Heart left ventricle (tissue), 16 donors: ENCODE measurements around the gene PCDHGA11. TPM values are rescaled to one million over a fixed set of nuclear protein-coding genes. Genes with fewer than 3 reads are reported as not detected.
A peak's percentile ranks its signal among the peaks of the same experiment; 100 is the strongest.
"Not testable (repeated sequence)": the region's sequence is repeated elsewhere in the genome, so short reads cannot be mapped to it uniquely, and the experiment has no call there.

Experiments
- ATAC-seq, 4 donors: fragments of 200-7000 bp; cut with Tn5 transposase; one replicate each; pipeline ENCODE4 v1.9.1; 2020 to 2022; ENCODE audit warnings: moderate library complexity in 4 of 4, mild to moderate bottlenecking in 3 of 4, moderate number of reproducible peaks in 1 of 4
- DNase-seq, 5 donors: peaks; one replicate each; pipeline ENCODE4 v3.0.0-alpha.2; 2020
- H3K27ac ChIP-seq, 12 donors: fragments of 200-600 bp; sonication (generic) in 4 of 12; one replicate each; pipeline versions ENCODE4 v1.5.0 to v1.8.0; 2016 to 2022; ENCODE audit warnings: mild to moderate bottlenecking in 2 of 12
- H3K27me3 ChIP-seq, 9 donors: fragments of 200-600 bp; sonication (generic) in 2 of 9; one replicate each; pipeline versions ENCODE4 v1.5.1 to v1.8.0; 2016 to 2022; ENCODE audit warnings: mild to moderate bottlenecking in 3 of 9
- H3K36me3 ChIP-seq, 9 donors: fragments of 200-600 bp; sonication (generic) in 2 of 9; one replicate each; pipeline versions ENCODE4 v1.5.0 to v1.8.0; 2018 to 2022; ENCODE audit warnings: mild to moderate bottlenecking in 2 of 9
- H3K4me1 ChIP-seq, 12 donors: fragments of 200-600 bp; sonication (generic) in 4 of 12; one replicate each; pipeline versions ENCODE4 v1.5.0 to v1.8.0; 2016 to 2022; ENCODE audit warnings: mild to moderate bottlenecking in 3 of 12
- H3K4me3 ChIP-seq, 12 donors: fragments of 200-600 bp; sonication (generic) in 4 of 12; one replicate each; pipeline versions ENCODE4 v1.5.0 to v1.8.0; 2017 to 2022; ENCODE audit warnings: mild to moderate bottlenecking in 9 of 12, moderate library complexity in 4 of 12
- H3K9me3 ChIP-seq, 12 donors: fragments of 200-600 bp; sonication (generic) in 4 of 12; one replicate each; pipeline versions ENCODE4 v1.5.0 to v1.8.0; 2016 to 2022; ENCODE audit warnings: mild to moderate bottlenecking in 1 of 12
- POLR2A ChIP-seq, 2 donors: fragments of 450-650 bp; IDR thresholded peaks; one replicate each; pipeline ENCODE4 v1.6.1; 2017; ENCODE audit warnings: antibody characterized with exemption in 2 of 2, mild to moderate bottlenecking in 2 of 2, moderate library complexity in 2 of 2
- WGBS, 4 donors: extraction: QIAGEN DNeasy Blood & Tissue Kit in 2 of 4; methylation state at CpG; one replicate each; pipeline versions ENCODE4 v1.1.5 to v1.1.7; 2013 to 2018; 5-methylcytosine and 5-hydroxymethylcytosine counted together
- intact Hi-C, 10 donors: fragments of 100-400 bp; cut with DNase I; formaldehyde crosslinking; loops; one replicate each; pipeline versions ENCODE4 v1.11.1 to v1.14.2; 2022
- polyA plus RNA-seq, 2 donors: library from polyadenylated mRNA; stranded (reverse); fragments of 200-250 nt; gene quantifications; one replicate each; pipeline ENCODE4 v1.2.3, GENCODE V29; 2013
- total RNA-seq, 9 donors: library from RNA; depleted of rRNA in 2 of 9; stranded (reverse); fragments of >200 nt in 2 of 9; fragmentation: NEBNext Ultra II Directional in 3 of 9; extraction: Animal tissue kit (Norgen Biotek cat#: 25700) in 3 of 9; gene quantifications; one replicate each; pipeline versions ENCODE4 v1.1.0 to v1.2.4, GENCODE V29; 2016 to 2023
- TF ChIP-seq, protein P1 (sequence below), 12 donors: fragments of 200-600 bp; sonication (generic) in 4 of 12; IDR thresholded peaks; one replicate each; pipeline versions ENCODE4 v1.5.0 to v1.8.0; 2018 to 2022; ENCODE audit warnings: antibody characterized with exemption in 12 of 12, mild to moderate bottlenecking in 5 of 12
- donor health status: ischemic (EF 13 %, LVEDD 7.1; RV severe dilation, severe dysfunction).
- donor health status: healthy with polysubstance abuse.
- donor health status: DM: no; HTN: yes; CAD: no.
- donor health status: DM: no; HTN: no; CAD: no.
- donor health status: ischemic (EF 25% LVEDD 6.9; RV normal size, moderate dysfunction).
- donor health status: ischemic (EF 25% LVEDD 5.7; RV mildly dilated, moderate dysfunction).
- donor health status: healthy.
- donor health status: DM: yes; HTN: yes; CAD: no.
- donor health status: ischemic (EF 35%, LVEDD 5.7; RV mildly dilated, moderate dysfunction).
- donor health status: nonischemic (EF 11% LVEDD 7.7; RV severe dilation, severe dysfunction).
- donor health status: DM: yes; HTN: yes; CAD: no.
- donor health status: PGD.
- donor health status: ischemic (EF 29% LVEDD 5.4; RV normal size, mild dysfunction).
- donor health status: nonischemic (EF 23%, LVEDD 6.1; RV moderate dilation, normal function).

The PCDHGA11 gene
- total and polyA plus RNA-seq, 11 donors: 1.8 to 9.0 (median 5.0) TPM

DNA sequence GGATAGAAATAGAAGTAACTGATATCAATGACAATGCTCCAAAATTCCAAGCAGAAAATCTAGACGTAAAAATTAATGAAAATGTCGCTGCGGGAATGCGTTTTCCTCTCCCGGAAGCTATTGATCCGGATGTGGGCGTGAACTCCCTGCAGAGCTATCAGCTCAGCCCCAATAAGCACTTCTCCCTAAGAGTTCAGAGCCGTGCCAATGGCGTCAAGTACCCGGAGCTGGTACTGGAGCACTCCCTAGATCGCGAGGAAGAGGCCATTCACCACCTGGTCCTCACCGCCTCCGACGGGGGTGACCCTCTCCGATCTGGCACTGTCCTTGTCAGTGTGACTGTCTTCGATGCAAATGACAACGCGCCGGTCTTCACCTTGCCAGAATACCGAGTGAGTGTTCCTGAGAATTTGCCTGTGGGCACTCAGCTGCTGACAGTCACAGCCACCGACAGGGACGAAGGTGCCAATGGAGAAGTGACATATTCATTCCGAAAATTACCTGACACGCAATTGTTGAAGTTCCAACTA is 7.2 kb upstream of the PCDHGA11 start:
- WGBS, 4 donors: 28 to 42% (median 33%) methylated on average over 19 to 25 of the region's 25 CpGs
- H3K36me3 ChIP-seq: peaks cover 0 to 32% (median 0%) of the 10 kb centered on the region in 9 donors
- intact Hi-C loops: loop anchor here in 7 of 10 donors (2.0 to 10.0 kb wide), 6 partner anchors 49 to 147 kb away; partner anchors contain the start of genes PCDHGA5 (in 3 of the 7) and PCDHGA1 (in 1 of the 7)
- no peak overlapping the region for H3K27ac ChIP-seq
- H3K9me3 ChIP-seq: peaks cover 0 to 100% (median 55%) of the 10 kb centered on the region in 12 donors
- ATAC-seq (peak in 2 of 4 donors; percentile 16 to 25), DNase-seq (no peak)
- TF ChIP-seq POLR2A (IDR thresholded peaks at IDR 0.05): no peak
- TF ChIP-seq, protein P1, sequence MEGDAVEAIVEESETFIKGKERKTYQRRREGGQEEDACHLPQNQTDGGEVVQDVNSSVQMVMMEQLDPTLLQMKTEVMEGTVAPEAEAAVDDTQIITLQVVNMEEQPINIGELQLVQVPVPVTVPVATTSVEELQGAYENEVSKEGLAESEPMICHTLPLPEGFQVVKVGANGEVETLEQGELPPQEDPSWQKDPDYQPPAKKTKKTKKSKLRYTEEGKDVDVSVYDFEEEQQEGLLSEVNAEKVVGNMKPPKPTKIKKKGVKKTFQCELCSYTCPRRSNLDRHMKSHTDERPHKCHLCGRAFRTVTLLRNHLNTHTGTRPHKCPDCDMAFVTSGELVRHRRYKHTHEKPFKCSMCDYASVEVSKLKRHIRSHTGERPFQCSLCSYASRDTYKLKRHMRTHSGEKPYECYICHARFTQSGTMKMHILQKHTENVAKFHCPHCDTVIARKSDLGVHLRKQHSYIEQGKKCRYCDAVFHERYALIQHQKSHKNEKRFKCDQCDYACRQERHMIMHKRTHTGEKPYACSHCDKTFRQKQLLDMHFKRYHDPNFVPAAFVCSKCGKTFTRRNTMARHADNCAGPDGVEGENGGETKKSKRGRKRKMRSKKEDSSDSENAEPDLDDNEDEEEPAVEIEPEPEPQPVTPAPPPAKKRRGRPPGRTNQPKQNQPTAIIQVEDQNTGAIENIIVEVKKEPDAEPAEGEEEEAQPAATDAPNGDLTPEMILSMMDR (IDR thresholded peaks at IDR 0.05): no peak
- H3K4me3 ChIP-seq: peak overlapping the region in 10 of 12 donors; percentile 10 to 49 (median 36)
- peaks cover 0 to 9% (median 4%) of the 10 kb centered on the region in 12 donors for H3K4me1 ChIP-seq
- H3K27me3 ChIP-seq: peaks cover 0 to 77% (median 0%) of the 10 kb centered on the region in 9 donors

DNA sequence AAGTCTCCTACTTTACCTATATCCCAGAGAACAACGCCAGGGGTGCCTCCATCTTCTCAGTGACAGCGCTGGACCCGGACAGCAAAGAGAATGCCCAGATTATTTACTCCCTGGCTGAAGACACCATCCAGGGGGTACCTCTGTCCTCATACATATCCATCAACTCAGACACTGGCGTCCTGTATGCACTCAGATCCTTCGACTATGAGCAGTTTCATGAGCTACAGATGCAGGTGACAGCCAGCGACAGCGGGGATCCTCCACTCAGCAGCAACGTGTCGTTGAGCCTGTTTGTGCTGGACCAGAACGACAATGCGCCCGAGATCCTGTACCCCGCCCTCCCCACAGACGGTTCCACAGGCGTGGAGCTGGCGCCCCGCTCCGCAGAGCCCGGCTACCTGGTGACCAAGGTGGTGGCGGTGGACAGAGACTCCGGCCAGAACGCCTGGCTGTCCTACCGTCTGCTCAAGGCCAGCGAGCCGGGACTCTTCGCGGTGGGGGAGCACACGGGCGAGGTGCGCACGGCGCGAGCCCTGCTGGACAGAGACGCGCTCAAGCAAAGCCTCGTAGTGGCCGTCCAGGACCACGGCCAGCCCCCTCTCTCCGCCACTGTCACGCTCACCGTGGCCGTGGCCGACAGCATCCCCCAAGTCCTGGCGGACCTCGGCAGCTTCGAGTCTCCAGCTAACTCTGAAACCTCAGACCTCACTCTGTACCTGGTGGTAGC is 6.1 kb upstream of the PCDHGA11 start:
- Histone ChIP-seq H3K36me3 (peaks cover 0 to 36% (median 0%) of the 10 kb centered on the region in 9 donors), H3K27me3 (peaks cover 0 to 76% (median 0%) of the 10 kb centered on the region in 9 donors), H3K4me1 (peaks cover 0 to 11% (median 4%) of the 10 kb centered on the region in 12 donors), H3K9me3 (peaks cover 0 to 100% (median 55%) of the 10 kb centered on the region in 12 donors)
- H3K27ac ChIP-seq, ATAC-seq, H3K4me3 ChIP-seq, DNase-seq: not testable (repeated sequence)
- intact Hi-C loops: loop anchor here in 9 of 10 donors (5.0 to 10.0 kb wide), 8 partner anchors 50 to 148 kb away; partner anchors contain the start of genes PCDHGA5 (in 3 of the 9) and PCDHGA1 (in 1 of the 9)
- 47 to 60% (median 49%) methylated on average over 7 to 46 of the region's 46 CpGs for WGBS, 4 donors

DNA sequence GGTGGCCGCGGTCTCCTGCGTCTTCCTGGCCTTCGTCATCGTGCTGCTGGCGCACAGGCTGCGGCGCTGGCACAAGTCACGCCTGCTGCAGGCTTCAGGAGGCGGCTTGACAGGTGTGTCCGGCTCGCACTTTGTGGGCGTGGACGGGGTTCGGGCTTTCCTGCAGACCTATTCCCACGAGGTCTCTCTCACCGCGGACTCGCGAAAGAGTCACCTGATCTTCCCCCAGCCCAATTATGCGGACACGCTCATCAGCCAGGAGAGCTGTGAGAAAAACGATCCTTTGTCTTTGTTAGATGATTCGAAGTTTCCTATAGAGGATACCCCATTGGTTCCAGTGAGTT is 5.6 kb upstream of the PCDHGA11 start:
- not testable (repeated sequence) for DNase-seq, H3K27ac ChIP-seq, ATAC-seq, H3K4me3 ChIP-seq
- H3K27me3 ChIP-seq: peaks cover 0 to 76% (median 0%) of the 10 kb centered on the region in 9 donors
- intact Hi-C loops: loop anchor here in 6 of 10 donors (5.0 to 10.0 kb wide), 6 partner anchors 50 to 147 kb away; partner anchors contain the start of gene PCDHGA5 (in 2 of the 6)
- peaks cover 0 to 12% (median 4%) of the 10 kb centered on the region in 12 donors for H3K4me1 ChIP-seq
- peaks cover 0 to 39% (median 0%) of the 10 kb centered on the region in 9 donors for H3K36me3 ChIP-seq
- WGBS, 4 donors: 43 to 59% (median 48%) methylated on average over 13 to 24 of the region's 24 CpGs
- H3K9me3 ChIP-seq: peaks cover 0 to 100% (median 53%) of the 10 kb centered on the region in 12 donors

DNA sequence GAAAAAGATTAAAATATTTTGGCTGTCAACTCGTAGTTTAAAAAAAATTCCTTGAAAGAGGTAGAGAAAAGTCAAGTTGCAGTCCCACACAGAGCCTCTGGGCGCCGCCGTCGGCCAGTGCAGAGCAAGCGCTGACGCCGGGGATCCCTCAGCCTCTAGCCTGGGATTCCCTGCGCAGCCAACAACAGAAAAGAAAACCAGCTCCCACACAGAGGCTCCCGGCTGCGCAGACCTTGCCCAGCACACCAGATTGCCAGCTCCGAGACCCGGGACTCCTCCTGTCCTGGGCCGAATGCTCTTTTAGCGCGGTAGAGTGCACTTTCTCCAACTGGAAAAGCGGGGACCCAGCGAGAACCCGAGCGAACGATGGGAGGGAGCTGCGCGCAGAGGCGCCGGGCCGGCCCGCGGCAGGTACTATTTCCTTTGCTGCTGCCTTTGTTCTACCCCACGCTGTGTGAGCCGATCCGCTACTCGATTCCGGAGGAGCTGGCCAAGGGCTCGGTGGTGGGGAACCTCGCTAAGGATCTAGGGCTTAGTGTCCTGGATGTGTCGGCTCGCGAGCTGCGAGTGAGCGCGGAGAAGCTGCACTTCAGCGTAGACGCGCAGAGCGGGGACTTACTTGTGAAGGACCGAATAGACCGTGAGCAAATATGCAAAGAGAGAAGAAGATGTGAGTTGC is 3.2 kb upstream of the PCDHGA11 start, which contains the start of gene PCDHGB7:
TSS of gene PCDHGB7 (plus strand) at position 184 of the 679 bp plus-strand sequence. CDS start at position 367, 183 bp downstream.
- DNase-seq: peak; percentile 71 to 88 (median 83)
- Histone ChIP-seq H3K4me1 (peaks cover 0 to 12% (median 2%) of the 10 kb centered on the region in 12 donors), H3K4me3 (peak within 1 kb of the TSS; percentile 18 to 59 (median 51)), H3K27me3 (peaks cover 0 to 68% (median 0%) of the 10 kb centered on the region in 9 donors), H3K36me3 (peaks cover 0 to 41% (median 0%) of the 10 kb centered on the region in 9 donors), H3K27ac (peak within 1 kb of the TSS; percentile 19 to 69 (median 50)), H3K9me3 (peaks cover 0 to 100% (median 57%) of the 10 kb centered on the region in 12 donors)
- TF ChIP-seq, protein P1 (IDR thresholded peaks at IDR 0.05): peak; percentile 56 to 80 (median 73)
- 9 to 23% (median 15%) methylated on average over 33 to 47 of the region's 47 CpGs for WGBS, 4 donors
- intact Hi-C loops: loop anchor here in 8 of 10 donors (1.0 to 10.0 kb wide), 10 partner anchors 53 to 145 kb away; partner anchors contain the start of gene PCDHGA5 (in 2 of the 8)
- ATAC-seq: peak; percentile 89 to 95 (median 93)
